ENCODE measurements around the gene APCDD1.

DNA sequence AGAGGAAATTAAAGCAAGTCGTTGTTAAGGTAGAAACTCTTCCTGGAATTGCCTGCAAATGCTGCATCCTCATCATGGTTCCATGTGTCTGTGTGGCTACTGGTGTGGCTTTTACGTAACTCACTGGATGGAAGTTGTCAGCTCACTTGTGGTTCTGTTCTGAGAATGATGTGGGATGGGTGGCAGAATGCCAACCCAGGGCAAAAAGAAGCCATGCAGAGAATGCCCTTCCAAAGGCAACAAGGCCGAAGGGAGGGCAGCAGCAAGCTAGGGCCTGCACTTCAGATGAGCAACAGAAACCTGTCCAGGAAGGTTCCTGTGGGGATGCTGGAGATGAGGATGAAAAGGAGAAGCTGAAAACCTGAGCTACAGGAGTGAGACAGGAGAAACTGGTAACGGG, 61.0 kb downstream of the APCDD1 start:
- TF ChIP-seq, protein P1, sequence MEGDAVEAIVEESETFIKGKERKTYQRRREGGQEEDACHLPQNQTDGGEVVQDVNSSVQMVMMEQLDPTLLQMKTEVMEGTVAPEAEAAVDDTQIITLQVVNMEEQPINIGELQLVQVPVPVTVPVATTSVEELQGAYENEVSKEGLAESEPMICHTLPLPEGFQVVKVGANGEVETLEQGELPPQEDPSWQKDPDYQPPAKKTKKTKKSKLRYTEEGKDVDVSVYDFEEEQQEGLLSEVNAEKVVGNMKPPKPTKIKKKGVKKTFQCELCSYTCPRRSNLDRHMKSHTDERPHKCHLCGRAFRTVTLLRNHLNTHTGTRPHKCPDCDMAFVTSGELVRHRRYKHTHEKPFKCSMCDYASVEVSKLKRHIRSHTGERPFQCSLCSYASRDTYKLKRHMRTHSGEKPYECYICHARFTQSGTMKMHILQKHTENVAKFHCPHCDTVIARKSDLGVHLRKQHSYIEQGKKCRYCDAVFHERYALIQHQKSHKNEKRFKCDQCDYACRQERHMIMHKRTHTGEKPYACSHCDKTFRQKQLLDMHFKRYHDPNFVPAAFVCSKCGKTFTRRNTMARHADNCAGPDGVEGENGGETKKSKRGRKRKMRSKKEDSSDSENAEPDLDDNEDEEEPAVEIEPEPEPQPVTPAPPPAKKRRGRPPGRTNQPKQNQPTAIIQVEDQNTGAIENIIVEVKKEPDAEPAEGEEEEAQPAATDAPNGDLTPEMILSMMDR (conservative IDR thresholded peaks at IDR 0.05; ENCODE audit: low read depth, low read length) = no peak
- no peak for TF ChIP-seq EZH2 (IDR thresholded peaks at IDR 0.05; ENCODE audit: borderline replicate concordance, low read depth, low read length, poor library complexity, severe bottlenecking)
